ENCODE data around the gene HHATL. TPM values are rescaled to one million over a fixed set of nuclear protein-coding genes. Genes with fewer than 3 reads are reported as not detected.

The HHATL gene
- total and polyA plus RNA-seq, 2 of the 8 experiments (the other 6 are each of a cell fraction or from before 2014, with no cell fraction given), result 0.18 TPM; not detected in 1

GRCh38 chr3:42653560-42654330, 48.9 kb downstream of the HHATL start, which contains the start of gene ZBTB47:
ZBTB47 (plus strand) TSS chr3:42653697; CDS start chr3:42658356, 4,659 bp downstream.
- no peak for TF ChIP-seq SP1 (IDR thresholded peaks at IDR 0.05; ENCODE audit: low read depth, low read length)
- TF ChIP-seq MAX (IDR thresholded peaks at IDR 0.05), result no peak
- TF ChIP-seq TAF1 (IDR thresholded peaks at IDR 0.05; ENCODE audit: low read depth, low read length), result no peak
- TF ChIP-seq SP4 (IDR thresholded peaks at IDR 0.05; ENCODE audit: low read length), result no peak
- TF ChIP-seq KDM4A (IDR thresholded peaks at IDR 0.05; ENCODE audit: low read depth, low read length, severe bottlenecking), result no peak
- no peak for TF ChIP-seq E2F6 (IDR thresholded peaks at IDR 0.05)
- TF ChIP-seq FOSL1 (IDR thresholded peaks at IDR 0.05; ENCODE audit: insufficient read depth, low read depth, low read length), result no peak
- TF ChIP-seq JUND (IDR thresholded peaks at IDR 0.05; ENCODE audit: low read length), result no peak
- TF ChIP-seq TBP (IDR thresholded peaks at IDR 0.05; ENCODE audit: low read depth, low read length), result no peak
- peak in 1 of 2 experiments; percentile 58 for DNase-seq (ENCODE audit: low read depth in 1 of 2, low spot score in 2 of 2)
- H4K20me1 ChIP-seq (replicated peaks in 1 of 2; ENCODE audit: control insufficient read depth in 1 of 2, insufficient read depth in 2 of 2, low read length in 2 of 2), result peaks cover 0 to 2% of the 10 kb centered on the region in 2 experiments
- no peak within 1 kb of the TSS for H3K14ac ChIP-seq (ENCODE audit: insufficient read length)
- no peaks in the 10 kb centered on the region for H3K9me3 ChIP-seq (ENCODE audit: insufficient read depth in 2 of 2, low read depth in 1 of 2, low read length in 1 of 2)
- peak within 1 kb of the TSS; percentile 21 to 92 (median 71); a peak in 6 of 7 replicates for H3K9ac ChIP-seq (replicated peaks in 1 of 4; ENCODE audit: extremely low read depth in 1 of 4, low read depth in 3 of 4, low read length in 3 of 4)
- no peak within 1 kb of the TSS; the same call in 1 of the 2 replicates for H3K27ac ChIP-seq (ENCODE audit: low read depth, low read length)
- H4K8ac ChIP-seq (ENCODE audit: extremely low read depth, insufficient read depth, low read length), result peak within 1 kb of the TSS; percentile 87
- H2BK120ac ChIP-seq (replicated peaks; ENCODE audit: low read depth, low read length), result no peak within 1 kb of the TSS
- H3K18ac ChIP-seq (ENCODE audit: extremely low read depth, low read length), result peak within 1 kb of the TSS; percentile 90
- no peak within 1 kb of the TSS for H3K4ac ChIP-seq (replicated peaks; ENCODE audit: insufficient read length, low read depth, low read length)
- no peak within 1 kb of the TSS for H2AFZ ChIP-seq (ENCODE audit: low read length)
- H3K4me3 ChIP-seq (ENCODE audit: extremely low read depth in 1 of 4, insufficient read depth in 2 of 4, low read depth in 3 of 4, low read length in 4 of 4), result peak within 1 kb of the TSS; percentile 48 to 74 (median 52)
- ChIA-PET POLR2A (ENCODE audit: partially characterized antibody) (interaction anchor here (0.9 to 3.3 kb wide), 5 partner anchors 12 to 96 kb away, joined by 3 to 13 read pairs (median 4); partner anchors contain the start of gene NKTR), CTCF (ENCODE audit: partially characterized antibody) (interaction anchor here (0.8 to 2.0 kb wide), 6 partner anchors 26 to 104 kb away, joined by 3 to 7 read pairs (median 3); no protein-coding TSS in a partner anchor)
- FAIRE-seq, result no peak
- peaks cover 6 to 35% (median 29%) of the 10 kb centered on the region in 4 experiments for H3K4me1 ChIP-seq (replicated peaks in 1 of 4; ENCODE audit: control insufficient read depth in 3 of 4, insufficient read depth in 4 of 4, low read length in 3 of 4)
- 0 out of 2 replicates have a peak, but pooled peaks cover 2% of the 10 kb centered on the region for H3K79me1 ChIP-seq (ENCODE audit: low read depth, low read length)
- no peak within 1 kb of the TSS for H4K5ac ChIP-seq (ENCODE audit: insufficient read length, low read depth, low read length)
- WGBS, 2 experiments (ENCODE audit: extremely low coverage in 1 of 2, insufficient coverage in 1 of 2, insufficient read length in 1 of 2, insufficient replicate concordance in 2 of 2, low coverage in 1 of 2, low lambda C conversion rate in 2 of 2, missing lambda C conversion rate in 1 of 2), result 30% methylated on average over 9 of the region's 31 CpGs; no CpG with 5 or more reads in 1 of the 2 experiments
- H2BK20ac ChIP-seq (ENCODE audit: low read length), result 0 out of 2 replicates have a peak within 1 kb of the TSS, but pooled peaks have one; percentile 0
- H2BK15ac ChIP-seq (ENCODE audit: low read length), result peak within 1 kb of the TSS; percentile 97
- peak within 1 kb of the TSS; percentile 53 to 91 for H3K4me2 ChIP-seq (ENCODE audit: insufficient read depth in 1 of 2, low read depth in 2 of 2, low read length in 2 of 2)
- H3K23me2 ChIP-seq (ENCODE audit: low read depth, low read length), result peaks cover 3% of the 10 kb centered on the region; the same call in 1 of the 2 replicates
- no peaks in the 10 kb centered on the region for H3K79me2 ChIP-seq (ENCODE audit: control insufficient read depth in 1 of 2, insufficient read depth in 2 of 2, low read length in 2 of 2)
- H3K36me3 ChIP-seq (ENCODE audit: control insufficient read depth in 2 of 4, insufficient read depth in 4 of 4, low read length in 3 of 4), result peaks cover 0 to 3% (median under 1%) of the 10 kb centered on the region in 4 experiments; a peak in 3 of 8 replicates
- H4K91ac ChIP-seq (replicated peaks; ENCODE audit: insufficient read length, low read length), result peak within 1 kb of the TSS; percentile 58
- H2BK12ac ChIP-seq (ENCODE audit: low read depth, low read length), result peak within 1 kb of the TSS; percentile 56; the same call in 1 of the 2 replicates
- H3K23ac ChIP-seq (ENCODE audit: insufficient read length), result no peak within 1 kb of the TSS
- H3K27me3 ChIP-seq (replicated peaks in 1 of 4; ENCODE audit: control insufficient read depth in 3 of 4, extremely low read depth in 1 of 4, insufficient read depth in 3 of 4, low read length in 3 of 4), result no peaks in the 10 kb centered on the region
- H2BK5ac ChIP-seq (ENCODE audit: low read depth, low read length), result peak within 1 kb of the TSS; percentile 66
- peak within 1 kb of the TSS; percentile 7; the same call in 1 of the 2 replicates for H2AK5ac ChIP-seq (ENCODE audit: low read depth, low read length)
- H3K56ac ChIP-seq (replicated peaks; ENCODE audit: insufficient read length, low read depth, low read length), result peak within 1 kb of the TSS; percentile 50
